Activated naive CD4-positive, alpha-beta T cell treated with anti-CD3 and anti-CD28 coated beads, Interleukin-2, amount 50 U/mL, for 16 hours (primary cell): ENCODE results near the gene TRIM69.
"Not testable (repeated sequence)": the region's sequence is repeated elsewhere in the genome, so short reads cannot be mapped to it uniquely, and the experiment has no call there.

Experiments used
- DNase-seq: peaks from one replicate; pipeline ENCODE4 v3.0.0-alpha.2; 2020

The TRIM69 gene, protein sequence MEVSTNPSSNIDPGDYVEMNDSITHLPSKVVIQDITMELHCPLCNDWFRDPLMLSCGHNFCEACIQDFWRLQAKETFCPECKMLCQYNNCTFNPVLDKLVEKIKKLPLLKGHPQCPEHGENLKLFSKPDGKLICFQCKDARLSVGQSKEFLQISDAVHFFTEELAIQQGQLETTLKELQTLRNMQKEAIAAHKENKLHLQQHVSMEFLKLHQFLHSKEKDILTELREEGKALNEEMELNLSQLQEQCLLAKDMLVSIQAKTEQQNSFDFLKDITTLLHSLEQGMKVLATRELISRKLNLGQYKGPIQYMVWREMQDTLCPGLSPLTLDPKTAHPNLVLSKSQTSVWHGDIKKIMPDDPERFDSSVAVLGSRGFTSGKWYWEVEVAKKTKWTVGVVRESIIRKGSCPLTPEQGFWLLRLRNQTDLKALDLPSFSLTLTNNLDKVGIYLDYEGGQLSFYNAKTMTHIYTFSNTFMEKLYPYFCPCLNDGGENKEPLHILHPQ

GRCh38 chr15:44736181-44736765 is at the start of gene TRIM69:
Gene TRIM69, plus strand, starts transcription at chr15:44736528. Its CDS starts 177 bp downstream, at chr15:44736705.
- DNase-seq = no peak

- DNase-seq = not testable (repeated sequence)
Measured at GRCh38 chr15:44689318-44689717, 47.0 kb upstream of the TRIM69 start.

GRCh38 chr15:44690245-44690644 is 46.1 kb upstream of the TRIM69 start:
- DNase-seq = not testable (repeated sequence)

DNA sequence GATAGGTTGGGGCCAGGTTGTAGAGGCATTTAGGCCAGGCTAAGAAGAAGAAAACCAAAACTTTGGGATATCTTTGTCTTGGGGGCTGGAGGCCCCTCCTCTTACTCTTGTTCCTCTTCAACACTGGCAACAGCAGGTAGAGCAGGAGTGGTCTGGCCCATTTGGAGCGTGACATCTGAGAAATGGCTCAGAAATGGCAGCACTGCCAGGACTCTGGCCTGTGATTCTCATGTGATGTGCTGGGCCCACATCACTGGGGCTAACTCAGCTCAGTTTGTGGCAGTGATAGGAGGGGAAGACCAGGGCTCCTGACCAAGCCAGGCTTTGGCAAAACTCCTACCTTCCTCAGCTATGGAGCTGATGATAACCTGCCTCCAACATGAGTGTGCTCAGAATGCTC is 43.7 kb upstream of the TRIM69 start:
- DNase-seq = no peak

DNA sequence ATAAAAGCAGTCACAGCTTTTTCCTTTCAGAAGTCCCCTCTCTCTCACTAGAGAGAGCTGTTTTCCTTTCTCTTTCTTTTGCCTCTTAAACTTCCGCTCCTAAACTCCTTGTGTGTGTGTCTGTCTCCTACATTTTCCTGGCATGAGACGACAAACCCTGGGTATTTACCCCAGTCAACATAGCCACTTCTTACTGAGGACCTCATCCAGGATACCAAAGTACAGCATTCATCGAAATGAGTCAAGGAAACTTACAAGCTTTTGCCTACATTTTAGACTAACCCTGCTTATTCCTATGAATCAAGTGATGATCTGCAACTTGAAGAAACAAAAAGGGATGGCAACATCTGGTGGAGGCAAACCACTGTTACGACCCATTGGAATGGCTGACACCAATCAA is 41.9 kb upstream of the TRIM69 start:
- no peak for DNase-seq

- no peak for DNase-seq
Measured at GRCh38 chr15:44695294-44695693, 41.0 kb upstream of the TRIM69 start.

- DNase-seq = no peak
Measured at GRCh38 chr15:44697014-44697413, 39.3 kb upstream of the TRIM69 start.

DNA sequence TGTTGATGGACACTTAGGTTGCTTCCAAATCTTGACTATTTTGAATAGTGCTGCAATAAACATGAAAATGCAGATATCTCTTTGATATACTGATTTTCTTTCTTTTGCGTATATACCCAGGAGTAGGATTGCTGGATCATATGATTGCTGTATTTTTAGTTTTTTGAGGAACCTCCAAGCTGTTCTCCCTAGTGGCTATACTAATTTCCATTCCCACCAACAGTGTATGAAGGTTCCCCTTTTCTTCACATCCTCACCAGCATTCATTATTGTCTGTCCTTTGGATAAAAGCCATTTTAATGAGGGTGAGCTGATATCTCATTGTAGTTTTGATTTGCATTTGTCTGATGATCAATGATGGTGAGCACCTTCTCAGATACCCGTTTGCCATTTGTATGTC is 37.7 kb upstream of the TRIM69 start:
- DNase-seq = no peak

DNA sequence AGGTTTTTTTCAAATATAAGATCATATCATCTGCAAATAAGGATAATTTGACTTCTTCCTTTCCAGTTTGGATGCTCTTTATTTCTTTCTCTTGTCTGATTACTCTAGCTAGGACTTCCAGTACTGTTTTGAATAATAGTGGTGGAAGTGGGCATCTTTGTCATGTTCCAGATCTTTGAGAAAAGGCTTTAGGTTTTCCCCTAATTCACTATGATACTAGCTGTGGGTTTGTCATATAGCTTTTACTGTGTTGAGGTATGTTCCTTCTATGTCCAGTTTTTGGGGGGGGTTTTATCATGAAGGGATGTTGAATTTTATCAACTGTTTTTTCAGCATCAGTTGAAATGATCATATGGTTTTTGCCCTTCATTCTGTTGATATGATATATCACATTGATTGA is 35.7 kb upstream of the TRIM69 start:
- not testable (repeated sequence) for DNase-seq

DNA sequence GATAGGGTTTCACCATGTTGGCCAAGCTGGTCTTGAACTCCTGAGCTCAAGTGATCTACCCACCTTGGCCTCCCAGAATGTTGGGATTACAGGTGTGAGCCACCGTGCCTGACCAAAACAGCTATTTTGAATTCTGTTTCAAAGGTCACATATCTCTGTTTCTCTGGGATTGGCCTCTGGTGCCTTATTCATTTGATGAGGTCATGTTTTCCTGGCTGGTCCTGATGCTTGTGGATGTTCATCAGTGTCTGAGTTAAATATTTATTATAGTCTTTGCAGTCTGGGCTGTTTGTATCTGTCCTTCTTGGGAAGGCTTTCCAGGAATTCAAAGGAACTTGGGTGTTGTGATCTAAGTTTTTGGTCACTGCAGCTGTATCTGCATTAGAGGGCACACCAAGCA is 30.3 kb upstream of the TRIM69 start:
- no peak for DNase-seq

- DNase-seq = no peak
Measured at GRCh38 chr15:44706401-44706800, 29.9 kb upstream of the TRIM69 start.

DNA sequence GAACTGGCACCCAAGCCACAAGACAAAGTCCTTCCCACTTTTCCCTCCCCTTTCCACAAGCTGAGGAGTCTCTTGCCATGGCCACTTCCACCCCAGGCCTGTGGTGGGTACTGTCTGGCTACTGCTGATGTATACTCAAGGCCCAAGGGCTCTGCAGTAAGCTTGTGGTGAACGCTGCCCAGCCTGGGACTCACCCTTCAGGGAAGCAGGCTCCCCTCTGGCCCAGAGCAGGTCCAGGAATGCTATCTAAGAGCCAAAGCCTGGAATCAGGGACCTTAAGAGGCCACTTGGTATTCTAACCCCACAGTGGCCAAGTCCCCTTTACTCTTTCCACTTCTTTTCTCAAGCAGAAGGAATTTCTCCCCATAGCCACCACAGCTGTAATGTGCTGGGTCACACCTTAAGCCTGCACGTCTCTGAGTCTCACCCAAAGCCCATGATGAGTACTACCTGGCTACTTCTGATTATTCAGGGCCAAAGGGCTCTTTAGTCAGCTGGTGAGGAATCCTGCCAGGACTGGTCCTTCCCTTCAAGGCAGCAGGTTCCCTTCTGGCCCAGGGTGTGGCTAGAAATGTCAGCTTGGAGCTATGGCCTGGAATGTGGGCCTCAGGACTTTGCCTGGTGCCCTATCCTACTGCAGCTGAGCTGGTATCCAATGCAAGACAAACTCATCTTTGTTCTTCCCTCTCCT is 29.2 kb upstream of the TRIM69 start:
- no peak for DNase-seq

DNA sequence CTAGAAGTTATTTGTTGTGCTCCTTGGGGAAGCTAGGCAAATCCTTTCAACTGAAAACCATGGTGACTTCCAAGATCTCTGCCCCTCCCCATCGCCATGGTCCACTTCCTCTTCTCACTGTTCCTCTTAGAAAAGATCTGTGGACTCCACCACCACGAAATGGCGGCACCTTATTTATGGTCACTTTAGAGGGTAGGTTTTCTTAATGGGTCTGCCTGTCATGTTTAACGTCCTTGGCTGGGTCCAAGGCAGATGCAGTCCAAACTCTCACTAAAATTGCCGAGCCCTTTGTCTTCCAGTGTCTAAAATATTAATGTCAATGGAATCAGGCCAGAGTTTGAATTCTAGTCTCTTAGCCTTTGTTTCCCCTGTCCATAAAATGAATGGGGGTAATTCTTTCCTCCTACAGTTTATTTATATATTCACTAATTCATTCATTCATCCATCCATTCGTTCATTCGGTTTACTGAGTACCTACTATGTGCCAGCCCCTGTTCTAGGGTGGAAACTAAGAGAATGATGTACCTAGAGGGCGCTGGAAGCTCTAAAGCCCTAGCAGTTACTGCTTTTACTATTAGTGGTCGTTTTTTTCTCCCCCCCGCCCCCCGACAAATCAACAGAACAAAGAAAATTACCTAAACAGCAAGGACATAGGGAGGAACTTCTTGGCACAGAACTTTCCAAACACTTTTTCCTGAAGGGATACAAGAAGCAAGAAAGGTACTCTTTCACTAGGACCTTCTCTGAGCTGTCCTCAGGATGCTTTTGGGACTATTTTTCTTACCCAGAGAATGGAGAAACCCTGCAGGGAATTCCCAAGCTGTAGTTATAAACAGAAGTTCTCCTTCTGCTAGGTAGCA is 25.9 kb upstream of the TRIM69 start:
- no peak for DNase-seq

GRCh38 chr15:44711096-44711742 is 25.1 kb upstream of the TRIM69 start, which contains the start of the genes B2M and PATL2:
Gene B2M, plus strand, starts transcription at chr15:44711517. Its CDS starts 30 bp downstream, at chr15:44711547.
Gene PATL2, minus strand, starts transcription at chr15:44711323. Its CDS starts 34,833 bp downstream, at chr15:44676490.
- peak; percentile 92 for DNase-seq

DNA sequence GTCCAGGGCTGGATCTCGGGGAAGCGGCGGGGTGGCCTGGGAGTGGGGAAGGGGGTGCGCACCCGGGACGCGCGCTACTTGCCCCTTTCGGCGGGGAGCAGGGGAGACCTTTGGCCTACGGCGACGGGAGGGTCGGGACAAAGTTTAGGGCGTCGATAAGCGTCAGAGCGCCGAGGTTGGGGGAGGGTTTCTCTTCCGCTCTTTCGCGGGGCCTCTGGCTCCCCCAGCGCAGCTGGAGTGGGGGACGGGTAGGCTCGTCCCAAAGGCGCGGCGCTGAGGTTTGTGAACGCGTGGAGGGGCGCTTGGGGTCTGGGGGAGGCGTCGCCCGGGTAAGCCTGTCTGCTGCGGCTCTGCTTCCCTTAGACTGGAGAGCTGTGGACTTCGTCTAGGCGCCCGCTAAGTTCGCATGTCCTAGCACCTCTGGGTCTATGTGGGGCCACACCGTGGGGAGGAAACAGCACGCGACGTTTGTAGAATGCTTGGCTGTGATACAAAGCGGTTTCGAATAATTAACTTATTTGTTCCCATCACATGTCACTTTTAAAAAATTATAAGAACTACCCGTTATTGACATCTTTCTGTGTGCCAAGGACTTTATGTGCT is 24.5 kb upstream of the TRIM69 start:
- peak; percentile 61 for DNase-seq

DNA sequence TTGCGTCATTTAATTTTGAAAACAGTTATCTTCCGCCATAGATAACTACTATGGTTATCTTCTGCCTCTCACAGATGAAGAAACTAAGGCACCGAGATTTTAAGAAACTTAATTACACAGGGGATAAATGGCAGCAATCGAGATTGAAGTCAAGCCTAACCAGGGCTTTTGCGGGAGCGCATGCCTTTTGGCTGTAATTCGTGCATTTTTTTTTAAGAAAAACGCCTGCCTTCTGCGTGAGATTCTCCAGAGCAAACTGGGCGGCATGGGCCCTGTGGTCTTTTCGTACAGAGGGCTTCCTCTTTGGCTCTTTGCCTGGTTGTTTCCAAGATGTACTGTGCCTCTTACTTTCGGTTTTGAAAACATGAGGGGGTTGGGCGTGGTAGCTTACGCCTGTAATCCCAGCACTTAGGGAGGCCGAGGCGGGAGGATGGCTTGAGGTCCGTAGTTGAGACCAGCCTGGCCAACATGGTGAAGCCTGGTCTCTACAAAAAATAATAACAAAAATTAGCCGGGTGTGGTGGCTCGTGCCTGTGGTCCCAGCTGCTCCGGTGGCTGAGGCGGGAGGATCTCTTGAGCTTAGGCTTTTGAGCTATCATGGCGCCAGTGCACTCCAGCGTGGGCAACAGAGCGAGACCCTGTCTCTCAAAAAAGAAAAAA is 23.9 kb upstream of the TRIM69 start:
- DNase-seq = peak; percentile 72

- no peak for DNase-seq
Measured at GRCh38 chr15:44713006-44713966, 23.0 kb upstream of the TRIM69 start.

DNA sequence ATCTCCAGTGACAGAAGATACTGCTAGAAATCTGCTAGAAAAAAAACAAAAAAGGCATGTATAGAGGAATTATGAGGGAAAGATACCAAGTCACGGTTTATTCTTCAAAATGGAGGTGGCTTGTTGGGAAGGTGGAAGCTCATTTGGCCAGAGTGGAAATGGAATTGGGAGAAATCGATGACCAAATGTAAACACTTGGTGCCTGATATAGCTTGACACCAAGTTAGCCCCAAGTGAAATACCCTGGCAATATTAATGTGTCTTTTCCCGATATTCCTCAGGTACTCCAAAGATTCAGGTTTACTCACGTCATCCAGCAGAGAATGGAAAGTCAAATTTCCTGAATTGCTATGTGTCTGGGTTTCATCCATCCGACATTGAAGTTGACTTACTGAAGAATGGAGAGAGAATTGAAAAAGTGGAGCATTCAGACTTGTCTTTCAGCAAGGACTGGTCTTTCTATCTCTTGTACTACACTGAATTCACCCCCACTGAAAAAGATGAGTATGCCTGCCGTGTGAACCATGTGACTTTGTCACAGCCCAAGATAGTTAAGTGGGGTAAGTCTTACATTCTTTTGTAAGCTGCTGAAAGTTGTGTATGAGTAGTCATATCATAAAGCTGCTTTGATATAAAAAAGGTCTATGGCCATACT is 21.1 kb upstream of the TRIM69 start:
- no peak for DNase-seq

GRCh38 chr15:44715797-44716334 is 20.5 kb upstream of the TRIM69 start:
- no peak for DNase-seq
